GM21576 (cell line): ENCODE measurements around the gene SARDH.
"Not testable (repeated sequence)": the region's sequence is repeated elsewhere in the genome, so short reads cannot be mapped to it uniquely, and the experiment has no call there.

Experiments used
- ATAC-seq: cut with Tn5 transposase; IDR thresholded peaks from one replicate; pipeline ENCODE4 v1.9.1; 2021; ENCODE audit warnings: mild to moderate bottlenecking, moderate library complexity; ENCODE audit not compliant: unreplicated experiment

SARDH gene

DNA sequence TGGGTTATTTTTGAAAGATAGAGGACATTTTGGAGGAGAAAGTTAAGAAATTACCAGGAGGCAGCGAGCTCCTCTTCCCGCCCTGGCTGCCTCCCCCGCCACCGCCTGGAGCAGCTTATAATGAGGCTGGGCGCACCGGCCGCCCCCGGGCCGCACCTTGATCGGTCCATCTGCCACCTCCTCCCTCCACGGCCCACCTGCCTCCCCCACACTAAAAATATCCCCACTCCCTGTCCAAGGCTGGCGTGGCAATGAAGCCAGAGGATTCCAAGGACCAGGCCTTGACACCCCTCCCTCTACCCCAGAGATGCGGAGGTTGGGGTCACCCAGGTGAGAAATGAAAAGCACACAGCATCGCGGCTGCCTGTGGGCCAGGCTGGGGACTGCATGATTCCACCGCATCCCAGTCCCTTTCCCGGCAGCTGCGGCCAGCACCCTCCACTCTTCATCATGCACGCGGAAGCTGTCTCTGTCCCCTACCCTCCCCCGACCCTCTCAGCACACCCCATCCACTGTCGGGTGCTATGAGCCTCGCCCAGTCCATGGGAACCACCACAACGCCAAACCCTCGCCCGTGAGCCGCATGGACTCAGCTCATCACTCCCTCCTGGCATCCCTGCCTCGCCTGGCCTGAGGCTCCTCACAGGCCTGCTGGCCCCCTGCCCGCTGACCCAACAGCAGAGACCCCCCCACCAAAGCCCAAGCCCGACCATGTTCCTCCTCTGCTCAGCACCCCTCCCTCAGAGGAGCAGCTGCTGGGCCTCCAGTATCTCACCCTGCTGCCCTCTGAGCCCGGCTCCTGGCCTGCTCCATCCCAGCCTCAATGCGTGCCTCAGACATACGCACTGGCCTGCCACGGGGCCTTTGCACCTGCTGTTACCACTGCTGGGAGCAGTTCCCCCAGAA lies 50.0 kb downstream of the SARDH start:
- ATAC-seq, result no peak

DNA sequence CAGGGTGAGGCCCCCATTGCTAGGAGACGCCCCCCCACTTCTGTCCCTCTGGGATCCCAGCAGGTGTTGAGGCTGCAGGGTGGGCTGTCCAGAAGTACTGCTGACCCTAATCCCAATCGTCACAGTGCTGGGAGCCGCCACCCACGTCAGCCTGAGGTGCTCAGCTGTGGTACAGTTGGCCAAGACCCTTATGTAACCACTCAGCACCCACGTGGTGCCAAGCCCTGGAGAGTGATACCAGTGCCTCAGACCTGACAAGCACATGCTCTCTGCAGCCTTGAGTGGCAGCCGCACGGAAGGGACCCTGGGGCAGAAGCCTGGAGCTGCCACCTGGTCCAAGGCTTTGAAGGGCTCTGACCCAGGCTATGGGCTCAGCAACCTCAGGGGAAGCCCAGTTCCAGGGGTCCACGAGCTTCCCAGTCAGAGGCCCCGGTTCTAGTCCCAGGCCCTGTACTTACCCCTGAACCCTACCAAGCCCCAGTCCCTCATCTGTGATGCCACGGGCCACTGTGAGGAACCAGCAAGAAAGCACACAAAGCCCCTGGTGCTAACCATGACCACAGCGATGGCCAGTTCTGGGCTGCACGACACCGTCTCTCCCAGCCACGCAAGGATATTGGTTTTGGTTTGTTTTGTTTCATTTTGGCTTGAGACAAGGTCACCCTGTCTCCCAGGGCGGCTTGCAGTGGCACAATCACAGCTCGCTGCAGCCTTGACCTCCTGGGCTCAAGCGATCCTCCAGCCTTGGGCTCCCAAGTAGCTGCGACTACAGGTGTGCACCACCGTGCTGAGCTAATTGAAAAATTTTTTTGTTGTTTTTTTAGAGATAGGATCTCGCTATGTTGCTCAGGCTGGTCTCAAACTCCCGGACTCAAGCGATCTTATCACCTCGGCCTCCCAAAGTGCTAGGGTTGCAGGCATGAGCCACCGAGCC lies 51.2 kb downstream of the SARDH start:
- ATAC-seq, result no peak

DNA sequence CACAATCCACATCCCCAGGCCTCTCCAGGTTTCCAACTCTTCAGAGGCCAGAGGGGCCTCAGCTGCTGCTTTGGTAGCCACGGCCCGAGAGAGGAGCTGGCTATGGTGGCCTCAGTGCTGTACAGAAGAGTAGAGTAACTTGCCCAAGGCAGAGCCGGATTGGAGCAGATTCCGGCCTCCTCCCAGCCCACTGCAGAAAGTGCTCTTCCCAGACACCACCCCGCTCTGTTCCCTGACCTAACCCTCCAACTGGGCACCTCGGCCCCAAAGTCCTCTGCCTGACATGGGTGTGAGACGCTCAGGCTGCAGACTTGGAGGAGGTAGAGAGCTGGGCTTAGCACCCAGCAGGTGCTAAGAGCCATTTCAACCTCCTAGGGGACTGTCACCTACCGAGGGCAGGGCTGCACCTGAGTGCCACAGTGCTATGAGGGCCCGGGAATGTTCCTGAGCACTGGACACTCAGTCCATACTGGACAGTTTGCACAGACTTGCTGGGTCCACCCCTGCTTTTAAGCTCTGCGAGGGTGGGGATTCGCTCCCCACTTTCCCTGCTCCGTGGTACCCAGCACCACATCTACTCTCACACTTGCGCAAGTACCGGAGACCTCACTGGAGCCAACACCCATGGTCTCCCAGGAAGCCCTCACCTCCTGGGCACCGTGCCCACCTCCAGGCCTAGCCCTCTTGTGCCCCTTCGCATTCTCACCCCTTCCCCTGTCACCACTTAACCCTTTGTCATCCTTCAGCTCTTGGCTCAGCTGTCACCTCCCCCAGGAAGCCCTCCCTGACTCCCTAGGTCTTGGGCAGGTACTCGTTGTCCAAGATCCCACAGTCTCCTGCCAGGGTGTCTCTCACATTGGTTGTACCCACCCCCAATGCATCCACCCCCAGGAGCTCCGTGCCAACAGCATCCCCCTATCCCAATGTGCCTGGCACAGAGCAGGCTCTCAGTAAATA lies 52.2 kb downstream of the SARDH start:
- no peak for ATAC-seq

DNA sequence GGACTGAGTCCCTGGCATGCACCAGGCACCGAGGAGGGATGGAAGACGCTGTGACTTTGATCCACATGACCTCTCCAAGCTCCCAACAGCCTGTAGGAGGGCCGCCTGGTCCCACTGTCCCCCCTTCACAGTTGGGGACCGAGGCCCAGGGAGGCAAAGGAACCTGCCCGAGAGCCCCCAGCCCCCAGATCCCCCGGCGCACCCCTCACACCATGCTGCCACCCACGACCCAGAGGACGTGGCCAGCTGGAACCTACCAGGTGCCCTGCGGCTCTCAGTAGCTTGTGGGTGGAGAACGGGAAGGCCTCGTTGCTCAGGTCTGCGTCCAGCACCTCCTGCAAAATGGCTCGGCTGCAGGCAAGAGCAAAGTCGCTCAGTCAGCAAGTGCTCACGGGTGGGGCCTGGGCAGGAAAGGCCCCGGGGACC lies 53.2 kb downstream of the SARDH start:
- no peak for ATAC-seq

- no peak for ATAC-seq
Measured at GRCh38 chr9:133684121-133684935, 53.8 kb downstream of the SARDH start.

DNA sequence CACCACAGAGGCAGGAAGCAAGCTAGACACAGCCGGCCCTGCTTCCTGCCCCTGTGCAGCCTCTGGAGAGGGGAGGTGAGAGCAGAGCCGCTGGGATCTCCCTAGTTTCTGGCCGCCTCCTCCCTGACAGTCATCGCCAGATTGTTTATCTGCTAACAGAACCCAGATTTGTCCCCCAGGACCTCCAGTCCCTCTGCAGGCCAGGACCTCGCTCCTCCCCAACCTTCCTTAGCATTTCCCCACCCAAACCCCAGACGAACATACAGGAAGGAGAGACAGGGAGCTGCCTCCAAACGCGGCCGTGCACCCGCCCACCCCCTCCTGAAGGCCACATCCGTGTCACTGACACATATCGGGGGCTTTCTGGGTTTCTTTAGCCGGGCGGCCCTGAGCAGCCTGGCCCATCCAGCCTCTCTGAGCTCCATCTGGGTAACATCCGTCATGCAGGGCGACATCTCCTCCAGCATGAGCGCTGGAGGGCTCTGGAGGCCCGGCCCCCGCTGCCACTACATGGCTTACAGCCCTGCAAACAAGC lies 54.5 kb downstream of the SARDH start:
- ATAC-seq, result no peak

GRCh38 chr9:133682818-133683585 lies 55.1 kb downstream of the SARDH start:
- ATAC-seq, result no peak

- no peak for ATAC-seq
Measured at GRCh38 chr9:133681658-133682306, 56.4 kb downstream of the SARDH start.

DNA sequence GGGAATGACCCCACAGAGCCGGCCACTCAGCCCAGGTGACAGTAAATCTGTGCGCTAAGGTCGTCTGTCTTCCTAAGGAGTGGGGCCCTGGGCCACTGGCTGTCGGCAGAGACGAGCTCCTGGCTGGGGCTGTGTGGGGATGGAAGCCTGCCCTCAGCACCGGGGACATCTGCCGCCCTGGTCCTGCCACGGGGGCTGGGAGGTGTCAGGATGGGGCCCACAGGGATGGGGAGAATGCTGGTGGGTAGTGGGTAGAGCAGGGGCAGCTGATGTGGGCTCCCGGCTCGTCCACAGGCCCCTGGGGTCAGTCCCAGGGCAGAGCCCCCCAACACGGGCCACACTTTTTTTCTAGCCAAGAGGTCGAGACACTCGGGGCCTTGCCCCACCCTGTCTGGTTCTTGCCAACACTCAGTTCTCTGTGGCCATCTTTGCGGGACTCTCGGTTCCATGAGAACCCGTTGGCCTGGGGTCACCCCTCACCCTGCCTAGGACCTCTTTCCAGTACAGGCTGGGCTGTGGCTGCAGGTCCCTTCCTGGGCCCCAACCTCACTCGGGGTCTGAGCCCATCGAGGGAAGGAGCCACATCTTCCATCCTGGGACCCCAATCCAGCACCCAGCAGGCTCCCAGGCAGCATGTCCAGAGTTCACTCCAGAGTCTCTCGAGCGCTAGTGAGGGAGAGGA lies 57.0 kb downstream of the SARDH start:
- ATAC-seq, result no peak

- no peak for ATAC-seq
Measured at GRCh38 chr9:133680250-133680975, 57.7 kb downstream of the SARDH start.

DNA sequence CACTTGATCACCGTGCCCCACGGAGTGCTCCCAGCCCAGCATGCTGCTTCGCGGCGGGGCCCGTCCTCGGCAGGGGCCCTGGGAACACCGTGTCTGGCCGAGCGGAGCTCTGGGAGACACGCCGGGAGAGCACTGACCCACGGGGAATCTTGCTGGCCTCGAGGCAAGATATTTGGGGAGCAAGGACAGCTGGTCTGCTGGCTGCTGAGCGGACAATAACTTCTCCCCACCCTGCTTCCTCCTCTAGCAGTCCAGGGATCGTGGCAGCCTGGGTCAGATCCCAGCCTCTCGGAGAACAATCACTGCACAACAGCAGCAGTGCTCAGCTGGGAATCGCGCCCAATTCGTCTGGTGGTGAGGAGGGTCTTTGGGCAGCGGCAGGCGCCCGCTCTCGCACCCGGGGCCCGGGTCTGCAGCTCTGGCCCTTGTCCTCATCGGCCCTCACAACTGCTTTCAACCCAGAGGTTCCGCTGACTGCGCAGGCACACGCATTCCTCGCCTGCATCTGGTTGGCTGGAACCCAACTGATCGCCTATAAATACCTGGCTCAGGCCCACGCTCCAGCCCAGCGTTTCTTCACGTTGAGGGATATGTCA lies 58.6 kb downstream of the SARDH start:
- ATAC-seq, result no peak

- no peak for ATAC-seq
Measured at GRCh38 chr9:133679056-133679455, 59.1 kb downstream of the SARDH start.

GRCh38 chr9:133677126-133678010 lies 60.8 kb downstream of the SARDH start:
- ATAC-seq, result no peak

DNA sequence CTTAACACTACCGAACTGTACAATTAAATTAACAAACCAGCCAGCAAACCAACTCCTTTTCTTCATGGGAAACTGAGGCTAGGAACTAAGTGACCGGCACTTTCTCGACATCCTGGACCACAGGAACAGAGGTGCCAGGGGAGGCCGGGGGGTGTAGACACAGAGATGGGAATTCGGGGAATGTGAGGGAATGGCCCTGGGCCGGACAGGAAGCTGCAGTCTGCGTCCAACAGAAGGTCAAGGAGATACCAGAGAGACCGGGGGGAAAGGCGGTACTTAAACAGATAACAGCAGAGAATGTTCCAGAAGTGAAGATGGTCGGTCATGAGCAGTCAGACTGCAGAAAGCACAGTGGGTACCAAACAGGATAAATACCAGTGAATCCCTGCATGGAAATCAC lies 61.7 kb downstream of the SARDH start:
- ATAC-seq, result no peak

DNA sequence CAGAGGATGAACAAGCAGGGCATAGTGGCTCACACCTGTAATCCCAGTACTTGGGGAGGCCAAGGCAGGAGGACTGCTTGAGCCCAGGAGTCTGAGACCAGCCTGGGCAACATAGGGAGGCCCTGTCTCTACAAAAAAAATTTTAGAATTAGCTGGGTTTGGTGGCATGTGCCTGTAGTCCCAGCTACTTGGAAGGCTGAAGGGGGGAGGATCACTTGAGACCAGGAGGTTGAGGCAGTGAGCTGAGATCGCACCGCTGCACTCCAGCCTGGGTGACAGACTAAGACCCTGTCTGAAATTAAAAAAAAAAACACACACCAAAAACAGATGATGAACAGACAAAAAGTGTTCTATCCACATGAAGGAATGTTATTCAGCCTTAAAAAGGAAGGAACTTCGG lies 62.4 kb downstream of the SARDH start:
- ATAC-seq, result not testable (repeated sequence)

DNA sequence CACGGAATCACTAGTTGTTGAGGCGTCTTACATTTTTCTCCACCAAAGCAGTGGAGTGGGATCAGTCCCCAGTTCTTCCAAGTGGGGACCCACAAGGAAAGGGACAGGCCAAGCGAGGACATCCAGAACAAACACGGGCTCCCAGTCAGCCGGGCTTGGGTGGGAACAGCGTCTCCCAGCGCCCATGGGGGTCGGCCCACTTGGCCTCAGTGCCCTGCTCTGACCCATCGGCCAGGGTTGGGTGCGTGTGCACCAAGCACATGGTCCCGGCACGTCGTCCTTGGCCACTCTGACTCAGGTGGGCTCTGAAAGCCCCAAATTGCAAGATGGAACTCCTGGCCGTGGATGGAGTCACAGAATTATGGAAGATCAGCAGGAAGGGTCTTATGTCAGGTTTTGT lies 64.1 kb downstream of the SARDH start:
- ATAC-seq, result no peak
